ENCODE results near the gene TBX18.
A peak's percentile ranks its signal among the peaks of the same experiment; 100 is the strongest.

The TBX18 gene

DNA sequence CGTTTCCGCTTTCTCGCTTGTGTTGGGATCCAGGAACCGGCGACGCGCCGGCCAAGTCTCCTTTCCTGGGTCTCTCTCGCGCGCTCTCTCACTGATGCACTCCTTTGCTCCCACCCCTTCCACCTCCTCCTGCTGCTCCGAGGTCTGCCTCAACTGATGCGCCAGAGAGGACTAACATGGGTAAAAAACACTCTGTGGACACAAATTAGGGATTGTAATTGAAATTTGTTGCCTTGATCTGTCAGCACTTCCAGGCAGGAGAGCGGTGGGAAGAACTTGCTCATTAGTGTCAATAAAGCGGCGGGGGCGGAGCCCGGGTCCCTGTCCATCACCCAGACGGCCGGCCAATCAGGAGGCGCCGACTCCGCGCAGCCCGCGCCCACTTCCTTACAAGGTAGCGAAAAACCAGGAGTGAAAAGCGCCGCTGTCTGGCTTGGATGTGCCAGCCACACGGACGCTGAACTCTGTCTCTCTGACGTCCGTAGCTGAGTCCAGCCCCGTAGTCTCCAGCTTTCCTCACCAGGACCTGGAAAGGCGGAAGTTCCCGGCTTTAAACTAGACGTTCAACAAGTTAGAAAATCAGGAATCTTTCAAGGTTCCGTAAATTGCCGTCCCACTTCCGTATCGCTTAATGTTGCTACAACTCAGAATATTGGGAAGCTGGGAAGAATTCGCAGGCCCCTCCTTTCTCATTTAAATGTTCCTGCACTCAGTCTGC lies at the start of gene TBX18:
Gene TBX18, minus strand, starts transcription at position 267 of the 718 bp plus-strand sequence. CDS start 417 bp downstream, outside the sequence.
- H3K27ac ChIP-seq (ENCODE audit: low read depth, low read length) = no peak within 1 kb of the TSS
- H3K27me3 ChIP-seq (ENCODE audit: control insufficient read depth in 1 of 2, insufficient read depth in 2 of 2, low read length in 2 of 2) = peaks cover 83 to 93% of the 10 kb centered on the region in 2 donors

DNA sequence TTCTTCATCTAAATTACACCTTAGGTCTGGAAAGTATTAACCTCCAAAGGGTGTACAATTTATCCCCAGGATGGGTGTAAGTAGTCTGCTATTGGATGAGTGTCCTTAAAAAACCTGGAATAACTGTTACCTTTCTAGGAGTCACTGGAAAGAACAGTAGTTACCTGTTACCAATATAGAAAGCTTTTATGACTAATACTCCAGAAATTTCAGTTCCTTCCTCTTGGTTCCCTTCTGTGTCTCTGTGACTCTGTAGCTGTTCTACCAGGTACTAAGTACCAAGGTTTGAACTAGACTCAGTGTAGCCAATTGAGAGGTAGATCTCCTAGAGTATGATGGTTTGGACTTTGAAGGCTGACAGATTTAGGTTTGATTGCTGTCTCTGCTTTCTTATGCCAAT lies 47.0 kb upstream of the TBX18 start:
- H3K36me3 ChIP-seq (ENCODE audit: insufficient read depth, low read length) = no peaks in the 10 kb centered on the region
- no peak overlapping the region for H3K9ac ChIP-seq (ENCODE audit: low read length)
- no peaks in the 10 kb centered on the region for H3K4me1 ChIP-seq (ENCODE audit: insufficient read depth, low read length)
- H3K4me3 ChIP-seq (ENCODE audit: low read depth in 1 of 2, low read length in 2 of 2) = no peak overlapping the region
- H3K27me3 ChIP-seq (ENCODE audit: control insufficient read depth in 1 of 2, insufficient read depth in 2 of 2, low read length in 2 of 2) = no peaks in the 10 kb centered on the region
- H3K27ac ChIP-seq (ENCODE audit: low read depth, low read length) = no peak overlapping the region
- H3K9me3 ChIP-seq (ENCODE audit: low read length) = no peaks in the 10 kb centered on the region

More for the DNA sequence above, at the start of gene TBX18:
- Histone ChIP-seq H3K4me3 (ENCODE audit: low read depth in 1 of 2, low read length in 2 of 2) (peak within 1 kb of the TSS; percentile 21 to 45), H3K36me3 (ENCODE audit: insufficient read depth, low read length) (no peaks in the 10 kb centered on the region), H3K4me1 (ENCODE audit: insufficient read depth, low read length) (peaks cover 9% of the 10 kb centered on the region), H3K9me3 (ENCODE audit: low read length) (peaks cover 17% of the 10 kb centered on the region), H3K9ac (ENCODE audit: low read length) (no peak within 1 kb of the TSS)

DNA sequence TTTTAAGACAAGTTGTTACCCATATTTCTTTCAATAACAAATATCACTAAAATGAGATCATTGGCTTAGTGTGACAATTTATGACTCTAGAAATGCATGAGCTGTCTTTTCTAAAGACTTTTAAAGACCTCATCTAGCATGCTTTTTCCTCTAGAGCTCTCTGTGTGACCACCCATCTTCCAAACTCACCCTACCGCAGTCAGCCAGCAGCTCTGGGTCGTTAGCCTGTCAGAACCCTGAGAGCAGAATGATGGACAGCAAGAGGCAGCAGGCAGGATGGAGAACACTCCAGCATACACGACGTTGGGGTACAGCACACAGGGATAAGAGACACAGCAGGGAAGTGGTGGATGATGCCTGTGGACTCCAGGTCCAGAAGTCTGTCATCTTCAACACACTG lies 45.1 kb upstream of the TBX18 start:
- Histone ChIP-seq H3K27me3 (ENCODE audit: control insufficient read depth in 1 of 2, insufficient read depth in 2 of 2, low read length in 2 of 2) (no peaks in the 10 kb centered on the region), H3K27ac (ENCODE audit: low read depth, low read length) (no peak overlapping the region), H3K4me1 (ENCODE audit: insufficient read depth, low read length) (no peaks in the 10 kb centered on the region), H3K4me3 (ENCODE audit: low read depth in 1 of 2, low read length in 2 of 2) (no peak overlapping the region), H3K9ac (ENCODE audit: low read length) (no peak overlapping the region), H3K36me3 (ENCODE audit: insufficient read depth, low read length) (no peaks in the 10 kb centered on the region), H3K9me3 (ENCODE audit: low read length) (no peaks in the 10 kb centered on the region)

DNA sequence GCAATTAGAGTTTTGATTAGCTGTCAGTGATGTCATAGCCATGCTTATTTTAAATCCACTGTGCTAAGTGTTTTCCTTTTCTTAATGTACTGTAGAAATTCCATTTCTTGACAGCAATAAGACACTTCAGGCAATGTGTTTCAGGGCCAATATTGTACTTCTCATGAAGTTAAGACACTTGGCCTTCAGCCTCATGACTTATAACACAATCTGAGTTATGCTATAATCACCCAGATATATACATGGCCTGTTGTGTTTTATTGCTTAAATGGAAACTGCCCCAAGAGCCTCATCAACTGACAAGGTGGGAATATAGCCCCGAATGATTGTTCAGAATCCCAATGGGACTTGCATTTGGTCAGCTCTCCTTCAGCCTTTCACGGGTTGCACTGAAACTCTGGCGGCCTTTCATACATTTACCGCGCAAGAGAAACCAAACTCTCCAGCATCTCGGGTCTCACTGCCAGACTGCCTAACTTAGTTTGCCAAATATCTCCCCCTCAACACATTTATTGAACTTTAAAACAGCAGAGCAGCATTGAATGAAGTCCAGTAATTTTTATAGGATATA lies 44.2 kb upstream of the TBX18 start:
- no peaks in the 10 kb centered on the region for H3K4me1 ChIP-seq (ENCODE audit: insufficient read depth, low read length)
- H3K27ac ChIP-seq (ENCODE audit: low read depth, low read length) = no peak overlapping the region
- H3K4me3 ChIP-seq (ENCODE audit: low read depth in 1 of 2, low read length in 2 of 2) = no peak overlapping the region
- no peaks in the 10 kb centered on the region for H3K9me3 ChIP-seq (ENCODE audit: low read length)
- H3K36me3 ChIP-seq (ENCODE audit: insufficient read depth, low read length) = no peaks in the 10 kb centered on the region
- H3K27me3 ChIP-seq (ENCODE audit: control insufficient read depth in 1 of 2, insufficient read depth in 2 of 2, low read length in 2 of 2) = no peaks in the 10 kb centered on the region
- no peak overlapping the region for H3K9ac ChIP-seq (ENCODE audit: low read length)

DNA sequence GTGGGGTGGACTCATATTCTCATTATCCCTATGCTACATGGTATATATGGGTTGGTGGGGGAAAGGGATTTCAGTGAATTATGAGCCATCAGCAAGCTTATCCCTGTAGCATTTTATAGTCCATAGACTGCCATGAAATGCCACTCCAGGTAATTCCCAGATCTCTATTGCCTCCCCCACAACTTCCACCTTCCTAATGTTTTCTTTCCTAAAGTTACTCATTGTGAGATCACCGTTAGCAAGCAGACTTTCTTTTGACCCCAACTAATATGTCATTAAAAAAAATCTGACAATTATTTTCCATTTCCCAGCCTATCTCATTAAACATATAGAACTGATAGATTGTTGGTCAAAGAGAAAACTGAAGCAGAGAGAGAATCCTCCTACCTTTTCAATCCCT lies 40.7 kb upstream of the TBX18 start:
- Histone ChIP-seq H3K4me1 (ENCODE audit: insufficient read depth, low read length) (no peaks in the 10 kb centered on the region), H3K36me3 (ENCODE audit: insufficient read depth, low read length) (no peaks in the 10 kb centered on the region), H3K4me3 (ENCODE audit: low read depth in 1 of 2, low read length in 2 of 2) (no peak overlapping the region), H3K27ac (ENCODE audit: low read depth, low read length) (no peak overlapping the region), H3K9ac (ENCODE audit: low read length) (no peak overlapping the region), H3K27me3 (ENCODE audit: control insufficient read depth in 1 of 2, insufficient read depth in 2 of 2, low read length in 2 of 2) (no peaks in the 10 kb centered on the region), H3K9me3 (ENCODE audit: low read length) (no peaks in the 10 kb centered on the region)

DNA sequence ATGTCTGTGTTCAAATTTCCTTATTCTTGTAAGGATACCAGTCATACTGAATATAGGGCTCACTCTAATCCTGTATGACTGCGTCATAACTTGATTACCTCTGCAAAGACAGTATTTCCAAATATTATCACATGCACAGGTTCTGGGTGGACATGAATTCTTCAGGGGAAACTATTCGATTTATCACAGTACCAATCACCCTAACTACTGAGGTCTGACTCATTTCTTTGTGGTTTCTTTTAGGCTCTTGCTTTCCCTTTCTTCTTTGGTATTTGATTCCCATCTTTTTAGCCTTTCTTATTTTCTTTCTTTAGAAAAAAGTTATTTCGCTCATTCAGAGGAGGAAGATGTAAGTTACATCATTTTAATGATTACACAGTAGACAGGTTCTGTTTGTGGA lies 40.3 kb upstream of the TBX18 start:
- H3K9me3 ChIP-seq (ENCODE audit: low read length) = no peaks in the 10 kb centered on the region
- no peaks in the 10 kb centered on the region for H3K4me1 ChIP-seq (ENCODE audit: insufficient read depth, low read length)
- no peak overlapping the region for H3K9ac ChIP-seq (ENCODE audit: low read length)
- no peaks in the 10 kb centered on the region for H3K36me3 ChIP-seq (ENCODE audit: insufficient read depth, low read length)
- H3K4me3 ChIP-seq (ENCODE audit: low read depth in 1 of 2, low read length in 2 of 2) = no peak overlapping the region
- no peaks in the 10 kb centered on the region for H3K27me3 ChIP-seq (ENCODE audit: control insufficient read depth in 1 of 2, insufficient read depth in 2 of 2, low read length in 2 of 2)
- H3K27ac ChIP-seq (ENCODE audit: low read depth, low read length) = no peak overlapping the region

DNA sequence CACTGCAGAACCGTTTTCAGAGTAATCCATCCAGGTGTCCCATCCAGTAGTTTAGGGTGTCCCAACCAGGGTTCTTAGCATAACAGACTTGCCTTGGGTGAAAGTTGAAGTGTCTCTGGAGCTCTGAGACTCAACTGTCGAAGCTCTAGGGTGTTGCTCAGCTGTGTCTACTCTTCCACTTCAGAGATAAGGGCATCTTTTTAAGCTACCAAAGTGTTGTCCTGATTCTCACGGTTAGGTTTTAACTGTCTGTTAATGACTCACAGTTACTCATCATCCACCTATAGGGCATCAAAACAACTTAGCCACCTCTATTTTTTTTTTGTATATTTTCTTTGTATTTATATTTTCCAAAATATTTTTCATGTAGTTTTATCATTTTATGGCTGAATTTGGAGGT lies 36.9 kb upstream of the TBX18 start:
- Histone ChIP-seq H3K27me3 (ENCODE audit: control insufficient read depth in 1 of 2, insufficient read depth in 2 of 2, low read length in 2 of 2) (no peaks in the 10 kb centered on the region), H3K36me3 (ENCODE audit: insufficient read depth, low read length) (no peaks in the 10 kb centered on the region), H3K27ac (ENCODE audit: low read depth, low read length) (no peak overlapping the region), H3K4me3 (ENCODE audit: low read depth in 1 of 2, low read length in 2 of 2) (no peak overlapping the region), H3K4me1 (ENCODE audit: insufficient read depth, low read length) (no peaks in the 10 kb centered on the region), H3K9ac (ENCODE audit: low read length) (no peak overlapping the region), H3K9me3 (ENCODE audit: low read length) (no peaks in the 10 kb centered on the region)

DNA sequence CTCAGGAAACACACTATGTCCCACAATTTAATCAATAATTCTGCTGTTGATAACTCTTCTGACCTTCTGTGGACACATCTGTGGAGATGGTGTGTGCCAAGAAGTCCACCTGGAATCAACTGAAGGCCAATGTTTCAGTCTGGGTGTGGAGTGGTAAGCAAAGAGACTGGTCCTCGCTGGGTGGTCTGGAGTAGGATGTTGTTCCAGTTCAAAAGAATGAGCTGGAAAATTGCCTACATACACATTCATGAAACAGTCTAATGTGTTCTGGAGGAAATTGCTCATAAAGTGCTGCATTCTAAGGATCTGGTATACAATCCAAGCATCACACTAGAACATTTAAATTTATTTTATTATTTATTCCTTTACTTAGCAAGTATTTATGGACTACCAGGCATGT lies 33.9 kb upstream of the TBX18 start:
- H3K4me1 ChIP-seq (ENCODE audit: insufficient read depth, low read length) = no peaks in the 10 kb centered on the region
- no peaks in the 10 kb centered on the region for H3K27me3 ChIP-seq (ENCODE audit: control insufficient read depth in 1 of 2, insufficient read depth in 2 of 2, low read length in 2 of 2)
- no peak overlapping the region for H3K9ac ChIP-seq (ENCODE audit: low read length)
- H3K36me3 ChIP-seq (ENCODE audit: insufficient read depth, low read length) = no peaks in the 10 kb centered on the region
- H3K27ac ChIP-seq (ENCODE audit: low read depth, low read length) = no peak overlapping the region
- H3K4me3 ChIP-seq (ENCODE audit: low read depth in 1 of 2, low read length in 2 of 2) = no peak overlapping the region
- no peaks in the 10 kb centered on the region for H3K9me3 ChIP-seq (ENCODE audit: low read length)

DNA sequence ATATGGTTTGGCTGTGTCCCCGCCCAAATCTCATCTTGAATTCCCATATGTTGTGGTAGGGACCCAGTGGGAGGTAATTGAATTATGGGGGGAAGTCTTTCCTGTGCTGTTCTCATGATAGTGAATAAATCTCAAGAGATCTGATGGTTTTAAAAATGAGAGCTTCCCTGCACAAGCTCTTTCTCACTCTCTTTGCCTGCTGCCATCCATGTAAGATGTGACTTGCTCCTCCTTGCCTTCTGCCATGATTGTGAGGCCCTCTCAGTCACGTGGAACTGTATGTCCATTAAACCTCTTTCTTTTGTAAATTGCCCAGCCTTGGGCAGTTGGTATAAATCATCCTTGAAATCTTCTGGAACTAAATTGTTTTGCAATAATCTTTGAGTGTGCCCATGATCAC lies 31.9 kb upstream of the TBX18 start:
- H3K36me3 ChIP-seq (ENCODE audit: insufficient read depth, low read length) = no peaks in the 10 kb centered on the region
- H3K4me3 ChIP-seq (ENCODE audit: low read depth in 1 of 2, low read length in 2 of 2) = no peak overlapping the region
- H3K9ac ChIP-seq (ENCODE audit: low read length) = no peak overlapping the region
- H3K27me3 ChIP-seq (ENCODE audit: control insufficient read depth in 1 of 2, insufficient read depth in 2 of 2, low read length in 2 of 2) = no peaks in the 10 kb centered on the region
- H3K4me1 ChIP-seq (ENCODE audit: insufficient read depth, low read length) = no peaks in the 10 kb centered on the region
- H3K27ac ChIP-seq (ENCODE audit: low read depth, low read length) = no peak overlapping the region
- no peaks in the 10 kb centered on the region for H3K9me3 ChIP-seq (ENCODE audit: low read length)

DNA sequence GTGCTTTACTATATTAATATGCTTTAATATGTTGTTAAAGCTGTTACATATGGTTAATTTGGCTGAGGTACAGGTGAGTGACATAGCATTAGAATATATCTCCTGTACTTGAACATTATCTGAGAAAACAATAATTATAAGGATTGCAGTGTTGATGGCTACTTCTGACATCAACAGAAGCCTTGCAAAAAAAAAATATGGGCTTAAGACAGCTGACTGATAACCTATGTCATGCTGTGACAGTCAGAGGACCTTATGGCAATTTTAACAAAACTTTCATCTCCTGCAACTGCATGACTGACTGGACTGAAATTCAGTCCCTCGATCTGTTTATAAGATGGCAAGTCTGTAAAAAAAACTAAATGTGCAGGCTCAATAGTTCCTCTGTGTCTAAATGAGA lies 27.5 kb upstream of the TBX18 start:
- H3K36me3 ChIP-seq (ENCODE audit: insufficient read depth, low read length) = no peaks in the 10 kb centered on the region
- H3K27me3 ChIP-seq (ENCODE audit: control insufficient read depth in 1 of 2, insufficient read depth in 2 of 2, low read length in 2 of 2) = no peaks in the 10 kb centered on the region
- H3K9me3 ChIP-seq (ENCODE audit: low read length) = no peaks in the 10 kb centered on the region
- H3K9ac ChIP-seq (ENCODE audit: low read length) = no peak overlapping the region
- H3K4me3 ChIP-seq (ENCODE audit: low read depth in 1 of 2, low read length in 2 of 2) = no peak overlapping the region
- H3K27ac ChIP-seq (ENCODE audit: low read depth, low read length) = no peak overlapping the region
- H3K4me1 ChIP-seq (ENCODE audit: insufficient read depth, low read length) = no peaks in the 10 kb centered on the region

DNA sequence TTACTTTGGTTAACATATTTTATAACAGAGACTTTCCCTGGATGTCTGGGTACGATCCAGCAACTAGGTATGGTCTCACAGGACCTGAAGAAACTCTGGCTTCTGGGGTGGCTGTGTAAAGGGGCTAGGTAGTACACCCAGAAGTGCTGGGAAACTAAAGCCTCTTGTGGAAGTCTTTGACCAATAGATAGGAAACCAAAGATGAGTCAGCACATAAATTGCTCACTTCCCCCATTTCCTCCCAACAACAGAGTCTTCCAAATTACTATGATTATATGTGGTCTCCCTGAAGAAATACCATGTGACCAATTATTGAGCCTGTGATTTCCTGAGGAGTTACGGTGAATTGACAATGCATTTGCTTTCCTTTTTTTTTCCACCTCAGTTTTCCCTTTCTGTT lies 26.8 kb upstream of the TBX18 start:
- no peaks in the 10 kb centered on the region for H3K4me1 ChIP-seq (ENCODE audit: insufficient read depth, low read length)
- H3K27me3 ChIP-seq (ENCODE audit: control insufficient read depth in 1 of 2, insufficient read depth in 2 of 2, low read length in 2 of 2) = no peaks in the 10 kb centered on the region
- H3K27ac ChIP-seq (ENCODE audit: low read depth, low read length) = no peak overlapping the region
- H3K9me3 ChIP-seq (ENCODE audit: low read length) = no peaks in the 10 kb centered on the region
- H3K9ac ChIP-seq (ENCODE audit: low read length) = no peak overlapping the region
- no peaks in the 10 kb centered on the region for H3K36me3 ChIP-seq (ENCODE audit: insufficient read depth, low read length)
- no peak overlapping the region for H3K4me3 ChIP-seq (ENCODE audit: low read depth in 1 of 2, low read length in 2 of 2)

DNA sequence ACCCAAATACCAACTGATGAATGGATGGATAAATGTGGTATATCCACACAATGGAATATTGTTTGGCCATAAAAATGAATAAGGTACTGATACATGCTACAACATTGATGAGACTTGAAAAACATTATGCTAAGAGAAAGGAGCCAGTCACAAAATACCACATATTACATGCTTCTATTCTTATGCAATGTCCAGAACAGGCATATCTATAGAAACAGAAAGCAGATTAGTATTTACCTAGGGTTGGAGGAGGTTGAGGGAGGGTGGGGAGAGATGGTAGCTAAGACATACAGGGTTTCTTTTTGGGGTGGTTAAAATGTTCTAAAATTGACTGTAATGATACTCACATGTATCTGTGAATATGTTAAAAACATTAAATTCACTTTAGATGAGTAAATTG lies 24.8 kb upstream of the TBX18 start:
- Histone ChIP-seq H3K27ac (ENCODE audit: low read depth, low read length) (no peak overlapping the region), H3K36me3 (ENCODE audit: insufficient read depth, low read length) (no peaks in the 10 kb centered on the region), H3K4me1 (ENCODE audit: insufficient read depth, low read length) (no peaks in the 10 kb centered on the region), H3K4me3 (ENCODE audit: low read depth in 1 of 2, low read length in 2 of 2) (no peak overlapping the region), H3K9ac (ENCODE audit: low read length) (no peak overlapping the region), H3K27me3 (ENCODE audit: control insufficient read depth in 1 of 2, insufficient read depth in 2 of 2, low read length in 2 of 2) (no peaks in the 10 kb centered on the region), H3K9me3 (ENCODE audit: low read length) (no peaks in the 10 kb centered on the region)

Measured in muscle layer of colon (tissue), 2 donors.